Loucy (cell line): ENCODE results near the gene ZNF836.

Source experiments
- H2AFZ ChIP-seq: fragments of 200-600 bp; sonication (generic); 2 replicates; pipeline ENCODE4 v1.6.0; 2016; ENCODE audit warnings: antibody characterized with exemption, mild to moderate bottlenecking, low read length, moderate library complexity
- H3F3A ChIP-seq: fragments of 200-600 bp; 2 replicates; pipeline ENCODE4 v1.6.0; 2016; ENCODE audit warnings: antibody characterized with exemption, low read depth, mild to moderate bottlenecking
- H3K27me3 ChIP-seq: fragments of 200-600 bp; sonication (generic); 2 replicates; pipeline ENCODE4 v1.6.1; 2014; ENCODE audit warnings: low read length, mild to moderate bottlenecking; ENCODE audit not compliant: insufficient read depth, poor library complexity, severe bottlenecking
- H3K36me3 ChIP-seq: fragments of 200-600 bp; sonication (generic); 2 replicates; pipeline ENCODE4 v1.6.1; 2016; ENCODE audit warnings: low read length; ENCODE audit not compliant: insufficient read depth
- H3K4me1 ChIP-seq: fragments of 200-600 bp; sonication (generic); 2 replicates; pipeline ENCODE4 v1.5.1; 2014; ENCODE audit warnings: low read length, mild to moderate bottlenecking; ENCODE audit not compliant: insufficient read depth, poor library complexity, severe bottlenecking
- H3K4me2 ChIP-seq: fragments of 200-600 bp; sonication (generic); 2 replicates; pipeline ENCODE4 v1.6.0; 2014; ENCODE audit warnings: antibody characterized with exemption, low read length, low read depth, mild to moderate bottlenecking; ENCODE audit not compliant: poor library complexity, severe bottlenecking
- H3K4me3 ChIP-seq: fragments of 200-600 bp; sonication (generic); 2 replicates; pipeline ENCODE4 v1.5.1; 2014; ENCODE audit warnings: low read length, mild to moderate bottlenecking, mixed read lengths; ENCODE audit not compliant: poor library complexity, severe bottlenecking
- H3K79me2 ChIP-seq: fragments of 200-600 bp; sonication (generic); 2 replicates; pipeline ENCODE4 v1.6.1; 2014; ENCODE audit warnings: low read length; ENCODE audit not compliant: insufficient read depth
- H3K9ac ChIP-seq: fragments of 200-600 bp; sonication (generic); 2 replicates; pipeline ENCODE4 v1.6.0; 2014; ENCODE audit warnings: mild to moderate bottlenecking, low read depth, low read length, moderate library complexity; ENCODE audit not compliant: poor library complexity, severe bottlenecking
- H3K9me2 ChIP-seq: fragments of 200-600 bp; sonication (generic); replicated peaks from 2 replicates; pipeline ENCODE4 v1.6.1; 2016; ENCODE audit warnings: low read depth, low read length, mixed read lengths
- H3K9me3 ChIP-seq: fragments of 200-600 bp; sonication (generic); 2 replicates; pipeline ENCODE4 v1.6.1; 2014; ENCODE audit warnings: mild to moderate bottlenecking, antibody characterized with exemption, low read length, low read depth; ENCODE audit not compliant: insufficient read depth
- H4K20me1 ChIP-seq: fragments of 200-600 bp; sonication (generic); 2 replicates; pipeline ENCODE4 v1.6.0; 2014; ENCODE audit warnings: antibody characterized with exemption, low read length, mild to moderate bottlenecking; ENCODE audit not compliant: insufficient read depth, poor library complexity, severe bottlenecking
- CTCF ChIP-seq: fragments of 200-600 bp; sonication (generic); conservative IDR thresholded peaks from 2 replicates; pipeline ENCODE4 v1.5.1; 2014; ENCODE audit warnings: mild to moderate bottlenecking, antibody characterized with exemption, low read length
- EZH2phosphoT487 ChIP-seq: fragments of 200-600 bp; IDR thresholded peaks from 2 replicates; pipeline ENCODE4 v1.6.1; 2018; ENCODE audit warnings: antibody characterized with exemption, mild to moderate bottlenecking, moderate library complexity, borderline replicate concordance

The ZNF836 gene

GRCh38 chr19:52212572-52213255 lies 41.3 kb upstream of the ZNF836 start:
- Histone ChIP-seq H3K9ac (no peak overlapping the region), H3K4me2 (no peak overlapping the region), H4K20me1 (peaks cover 7% of the 10 kb centered on the region), H3K4me3 (no peak overlapping the region), H3F3A (no peaks in the 10 kb centered on the region), H3K27me3 (no peaks in the 10 kb centered on the region), H3K9me2 (no peaks in the 10 kb centered on the region), H2AFZ (no peak overlapping the region), H3K4me1 (no peaks in the 10 kb centered on the region), H3K9me3 (no peaks in the 10 kb centered on the region), H3K36me3 (peaks cover 92% of the 10 kb centered on the region), H3K79me2 (peaks cover 10% of the 10 kb centered on the region; the same call in 1 of the 2 replicates)
- no peak for TF ChIP-seq CTCF
- no peak for TF ChIP-seq EZH2phosphoT487

- no peaks in the 10 kb centered on the region for H3K9me3 ChIP-seq
- no peak for TF ChIP-seq EZH2phosphoT487
- TF ChIP-seq CTCF: no peak
- no peaks in the 10 kb centered on the region for H3K4me1 ChIP-seq
- H3K4me2 ChIP-seq: no peak overlapping the region
- no peaks in the 10 kb centered on the region for H3K27me3 ChIP-seq
- no peak overlapping the region for H3K4me3 ChIP-seq
- peaks cover 92% of the 10 kb centered on the region for H3K36me3 ChIP-seq
- H3K9ac ChIP-seq: no peak overlapping the region
- peaks cover 10% of the 10 kb centered on the region; the same call in 1 of the 2 replicates for H3K79me2 ChIP-seq
- H4K20me1 ChIP-seq: peaks cover 10% of the 10 kb centered on the region
- H2AFZ ChIP-seq: no peak overlapping the region
- H3F3A ChIP-seq: no peaks in the 10 kb centered on the region
- no peaks in the 10 kb centered on the region for H3K9me2 ChIP-seq
Observed at GRCh38 chr19:52211926-52212571, 40.6 kb upstream of the ZNF836 start.

- no peaks in the 10 kb centered on the region for H3K9me3 ChIP-seq
- no peak overlapping the region for H3K9ac ChIP-seq
- no peak overlapping the region for H3K4me2 ChIP-seq
- H2AFZ ChIP-seq: no peak overlapping the region
- no peaks in the 10 kb centered on the region for H3K9me2 ChIP-seq
- peaks cover 10% of the 10 kb centered on the region for H4K20me1 ChIP-seq
- peaks cover 95% of the 10 kb centered on the region for H3K36me3 ChIP-seq
- H3K4me1 ChIP-seq: no peaks in the 10 kb centered on the region
- no peaks in the 10 kb centered on the region for H3F3A ChIP-seq
- no peak overlapping the region for H3K4me3 ChIP-seq
- H3K79me2 ChIP-seq: peaks cover 13% of the 10 kb centered on the region; the same call in 1 of the 2 replicates
- no peaks in the 10 kb centered on the region for H3K27me3 ChIP-seq
- TF ChIP-seq CTCF: no peak
- no peak for TF ChIP-seq EZH2phosphoT487
Observed at GRCh38 chr19:52211203-52211602, 39.8 kb upstream of the ZNF836 start.
